Vagina (tissue), 2 donors: Measurements from ENCODE around the gene SDHC.

ENCODE experiments used
- POLR2A ChIP-seq, 2 donors: fragments of 450-650 bp; IDR thresholded peaks; one replicate each; pipeline ENCODE4 v1.6.1; 2017; ENCODE audit warnings: antibody characterized with exemption in 2 of 2, mild to moderate bottlenecking in 2 of 2, moderate library complexity in 2 of 2
- POLR2AphosphoS5 ChIP-seq, 2 donors: sonication (generic); formaldehyde crosslinking; IDR thresholded peaks; one replicate each; pipeline ENCODE4 v1.9.0; 2017; ENCODE audit warnings: antibody characterized with exemption in 2 of 2, mild to moderate bottlenecking in 2 of 2, low read depth in 1 of 2; ENCODE audit not compliant: insufficient read depth in 1 of 2
- TF ChIP-seq, protein P1 (sequence below), 3 experiments: fragments of 450-650 bp in 2 of 3; fragments of 200-600 bp in 1 of 3; sonication (generic) in 1 of 3; IDR thresholded peaks; one replicate each; pipeline ENCODE4 v1.5.1; 2017 to 2019; ENCODE audit warnings: antibody characterized with exemption in 3 of 3, mild to moderate bottlenecking in 2 of 3, moderate library complexity in 2 of 3

DNA sequence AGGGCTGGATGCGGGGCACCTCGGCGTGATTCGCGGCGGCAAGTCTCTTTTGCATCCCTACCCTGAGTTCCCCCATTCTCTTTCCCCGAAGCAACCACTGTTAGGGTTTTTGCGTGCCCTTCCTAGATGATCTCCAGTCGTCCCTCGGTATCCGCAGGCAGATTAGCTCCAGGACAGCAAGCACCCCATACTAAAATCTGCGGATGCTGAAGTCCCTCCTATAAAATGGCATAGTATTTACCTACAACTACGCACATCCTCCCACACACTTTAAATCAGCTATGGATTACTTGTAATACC is 76.3 kb downstream of the SDHC start:
- TF ChIP-seq, protein P1, sequence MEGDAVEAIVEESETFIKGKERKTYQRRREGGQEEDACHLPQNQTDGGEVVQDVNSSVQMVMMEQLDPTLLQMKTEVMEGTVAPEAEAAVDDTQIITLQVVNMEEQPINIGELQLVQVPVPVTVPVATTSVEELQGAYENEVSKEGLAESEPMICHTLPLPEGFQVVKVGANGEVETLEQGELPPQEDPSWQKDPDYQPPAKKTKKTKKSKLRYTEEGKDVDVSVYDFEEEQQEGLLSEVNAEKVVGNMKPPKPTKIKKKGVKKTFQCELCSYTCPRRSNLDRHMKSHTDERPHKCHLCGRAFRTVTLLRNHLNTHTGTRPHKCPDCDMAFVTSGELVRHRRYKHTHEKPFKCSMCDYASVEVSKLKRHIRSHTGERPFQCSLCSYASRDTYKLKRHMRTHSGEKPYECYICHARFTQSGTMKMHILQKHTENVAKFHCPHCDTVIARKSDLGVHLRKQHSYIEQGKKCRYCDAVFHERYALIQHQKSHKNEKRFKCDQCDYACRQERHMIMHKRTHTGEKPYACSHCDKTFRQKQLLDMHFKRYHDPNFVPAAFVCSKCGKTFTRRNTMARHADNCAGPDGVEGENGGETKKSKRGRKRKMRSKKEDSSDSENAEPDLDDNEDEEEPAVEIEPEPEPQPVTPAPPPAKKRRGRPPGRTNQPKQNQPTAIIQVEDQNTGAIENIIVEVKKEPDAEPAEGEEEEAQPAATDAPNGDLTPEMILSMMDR (IDR thresholded peaks at IDR 0.05) = no peak
- TF ChIP-seq POLR2A (IDR thresholded peaks at IDR 0.05) (no peak), POLR2AphosphoS5 (IDR thresholded peaks at IDR 0.05; ENCODE audit: insufficient read depth in 1 of 2, low read depth in 1 of 2) (no peak)
